NCI-H1105 treated with DMSO at 0.1 percent for 48 hours (cell line): ENCODE results near the gene RCC1.
"Not testable (repeated sequence)": the region's sequence is repeated elsewhere in the genome, so short reads cannot be mapped to it uniquely, and the experiment has no call there.

Experiments
- DNase-seq: peaks from one replicate; lab custom pipeline; 2025; lab: John Stamatoyannopoulos, UW

The RCC1 gene

GRCh38 chr1:28510970-28511440 is 5.2 kb downstream of the RCC1 start:
- DNase-seq, result no peak

GRCh38 chr1:28512058-28512611 is 6.3 kb downstream of the RCC1 start:
- no peak for DNase-seq

- not testable (repeated sequence) for DNase-seq
Observed at GRCh38 chr1:28514445-28514933, 8.6 kb downstream of the RCC1 start.

- DNase-seq, result no peak
Observed at GRCh38 chr1:28516518-28516956, 10.7 kb downstream of the RCC1 start.

GRCh38 chr1:28517649-28517999 is 11.8 kb downstream of the RCC1 start:
- DNase-seq, result no peak

DNA sequence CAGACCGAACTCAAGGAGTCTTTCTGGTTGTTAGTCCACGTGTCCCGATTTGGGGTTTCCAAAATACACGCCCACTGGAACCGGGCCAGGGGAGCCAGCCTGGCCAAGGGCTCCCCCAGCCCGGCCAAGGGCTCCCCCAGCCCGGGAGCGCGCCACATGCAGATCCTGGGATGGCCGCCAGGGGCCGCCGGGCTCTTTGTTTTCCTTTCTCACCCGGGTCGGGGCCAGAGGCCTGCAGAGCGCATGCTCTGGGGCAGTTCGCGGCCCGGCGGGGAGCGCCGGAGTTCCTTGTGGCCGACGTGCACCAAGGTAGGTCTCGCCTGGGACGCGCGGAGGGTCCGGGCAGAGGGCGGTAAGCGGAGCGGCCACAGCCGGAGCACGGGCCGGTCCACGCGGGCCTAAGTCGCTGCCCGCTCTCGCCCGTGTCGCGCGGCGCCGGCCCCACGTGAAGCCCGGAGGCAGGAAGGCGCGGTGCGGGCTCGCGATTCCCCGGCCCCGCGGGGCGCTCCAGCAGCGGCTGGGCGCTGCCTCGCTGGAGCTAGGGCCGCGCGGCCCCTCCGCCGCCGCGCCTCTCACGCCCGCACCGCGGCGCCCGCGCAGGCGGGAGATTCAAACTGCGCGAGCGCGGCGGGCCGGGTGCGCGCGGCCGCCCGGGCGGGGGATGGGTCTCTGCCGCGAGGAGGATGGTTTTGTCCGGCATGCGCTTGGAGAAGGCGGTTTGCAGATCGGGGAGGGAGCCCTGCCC is 12.3 kb downstream of the RCC1 start:
- peak; percentile 88 for DNase-seq

DNA sequence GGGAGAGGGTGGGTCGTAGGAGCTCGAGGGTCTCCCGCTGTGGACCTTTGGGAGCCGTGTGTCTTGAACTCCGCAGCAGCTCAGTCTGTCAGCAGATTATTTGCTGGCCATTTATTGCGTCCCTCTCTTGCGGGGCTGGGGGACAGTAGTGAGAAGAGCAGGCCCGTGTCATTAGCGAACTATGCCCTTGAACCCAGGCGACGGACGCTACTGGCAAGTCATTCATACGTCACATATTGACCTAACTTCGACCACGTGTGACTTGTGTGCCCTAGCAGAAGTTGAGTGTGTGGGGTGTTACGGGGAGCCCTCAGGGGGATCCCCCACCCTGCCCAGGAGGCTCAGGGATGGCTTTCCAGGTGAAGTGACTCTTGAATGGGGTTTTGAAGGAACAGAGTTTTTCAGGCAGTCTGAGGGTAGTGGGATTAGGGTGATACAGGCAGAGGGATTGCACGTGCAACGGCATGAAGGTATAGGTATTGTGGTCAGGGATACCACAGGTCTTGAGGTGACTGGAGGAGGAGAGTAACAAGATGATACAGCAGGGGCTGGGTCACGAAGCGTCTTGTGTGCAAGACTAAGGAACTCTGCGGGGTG is 13.0 kb downstream of the RCC1 start:
- DNase-seq, result peak; percentile 41

DNA sequence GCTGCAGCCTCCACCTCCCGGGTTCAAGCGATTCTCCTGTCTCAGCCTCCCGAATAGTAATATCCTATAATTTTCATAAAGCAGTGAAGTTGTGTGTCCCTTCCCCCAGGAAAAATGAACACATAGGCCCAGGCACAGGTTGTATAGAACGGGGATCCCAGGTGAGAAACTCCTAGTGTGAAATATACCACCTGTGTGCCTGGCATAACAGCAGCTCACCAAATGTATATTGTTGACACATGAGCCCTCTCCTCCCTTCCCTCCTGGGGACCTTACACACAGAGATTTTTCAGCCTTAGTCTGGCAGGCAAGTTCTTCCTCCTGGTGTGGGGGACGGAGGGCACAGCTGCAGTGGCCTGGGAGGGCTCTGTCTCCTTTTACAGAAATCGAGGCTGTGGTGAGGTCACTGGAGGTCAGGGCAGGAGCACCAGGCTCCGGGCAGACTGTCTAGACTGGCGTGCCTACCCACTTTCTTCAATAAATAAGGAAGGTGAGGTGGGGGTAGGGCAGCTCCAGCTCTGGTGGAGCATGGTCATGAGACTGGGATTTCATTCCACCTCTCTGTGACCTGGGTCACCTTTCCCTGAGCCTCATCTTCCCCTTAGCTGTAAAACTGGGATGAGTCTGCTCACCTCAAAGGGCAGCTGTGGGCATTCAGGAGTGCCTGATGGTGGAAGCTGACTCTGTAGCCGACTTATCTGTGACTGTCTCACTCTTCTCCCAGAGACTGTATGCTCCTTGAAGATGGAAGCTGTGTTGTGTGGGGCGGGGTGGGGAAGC is 14.3 kb downstream of the RCC1 start:
- DNase-seq, result no peak

DNA sequence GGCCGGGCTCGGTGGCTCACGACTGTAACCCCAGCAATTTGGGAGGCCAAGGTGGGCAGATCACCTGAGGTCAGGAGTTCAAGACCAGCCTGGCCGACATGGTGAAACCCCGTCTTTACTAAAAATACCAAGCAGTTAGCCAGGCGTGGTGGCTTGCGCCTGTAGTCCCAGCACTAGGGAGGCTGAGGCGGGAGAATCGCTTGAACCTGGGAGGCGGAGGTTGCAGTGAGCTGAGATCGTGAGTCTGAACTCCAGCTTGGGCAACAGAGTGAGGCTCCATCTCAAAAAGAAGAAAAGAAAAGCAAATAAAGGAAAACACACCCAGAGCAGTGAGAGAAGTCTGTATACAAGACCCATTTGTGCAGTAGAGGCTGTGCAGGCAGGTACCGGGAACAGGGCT is 15.0 kb downstream of the RCC1 start:
- DNase-seq, result not testable (repeated sequence)

DNA sequence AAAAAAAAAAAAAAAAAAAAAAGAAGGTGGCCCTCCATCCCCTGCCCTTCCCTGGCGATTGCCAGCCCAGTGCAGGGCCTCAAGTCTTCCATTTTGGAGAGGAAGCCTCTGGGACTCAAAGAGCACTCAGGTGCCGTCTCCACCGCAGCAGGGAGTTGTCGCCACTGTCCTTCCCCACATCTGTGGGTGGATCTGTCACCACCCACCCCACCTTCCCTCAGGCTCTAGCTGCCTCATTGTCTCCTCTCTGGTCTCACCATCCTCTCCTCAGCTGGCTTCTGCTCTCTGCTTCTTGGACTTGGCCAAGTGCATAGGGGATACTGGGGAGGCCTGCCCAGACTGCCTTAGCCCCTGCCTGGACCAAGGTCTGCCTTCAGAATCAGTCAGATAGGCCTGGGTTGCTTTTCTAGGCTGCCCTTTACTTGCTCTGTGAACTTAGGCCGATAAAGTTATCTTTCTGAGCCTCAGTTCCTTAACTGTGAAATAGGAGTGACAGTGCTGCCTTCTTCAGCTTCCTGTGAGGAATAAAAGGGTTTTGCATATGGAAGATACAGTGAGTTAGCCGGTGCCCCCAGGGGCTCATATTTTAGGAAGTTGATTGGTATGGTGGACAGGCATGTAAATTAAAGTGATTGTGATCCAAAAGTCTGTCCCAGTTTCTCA is 15.8 kb downstream of the RCC1 start:
- no peak for DNase-seq

DNA sequence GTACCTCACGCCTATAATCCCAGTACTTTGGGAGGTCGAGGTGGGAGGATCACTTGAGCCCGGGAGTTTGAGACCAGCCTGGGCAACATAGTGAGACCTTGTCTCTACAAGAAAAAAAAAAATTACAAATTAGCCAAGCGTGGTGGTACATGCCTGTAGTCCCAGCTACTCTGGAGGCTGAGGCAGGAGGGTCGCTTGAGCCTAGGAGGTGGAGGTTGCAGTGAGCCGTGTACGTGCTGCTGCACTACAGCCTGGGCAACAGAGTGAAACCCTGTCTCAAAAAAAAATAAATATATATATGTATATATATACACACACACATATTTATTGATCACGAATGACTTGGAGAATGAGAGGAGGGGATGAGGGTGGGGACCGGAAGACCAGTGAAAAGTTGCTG is 16.7 kb downstream of the RCC1 start:
- DNase-seq, result not testable (repeated sequence)

GRCh38 chr1:28525002-28525642 is 19.3 kb downstream of the RCC1 start:
- DNase-seq, result not testable (repeated sequence)

GRCh38 chr1:28526886-28527285 is 21.0 kb downstream of the RCC1 start:
- no peak for DNase-seq

GRCh38 chr1:28530456-28530855 is 24.6 kb downstream of the RCC1 start:
- no peak for DNase-seq

GRCh38 chr1:28534671-28535070 is 28.8 kb downstream of the RCC1 start:
- DNase-seq, result no peak

GRCh38 chr1:28535180-28535579 is 29.3 kb downstream of the RCC1 start:
- DNase-seq, result no peak

GRCh38 chr1:28537457-28538199 is 31.8 kb downstream of the RCC1 start:
- no peak for DNase-seq

DNA sequence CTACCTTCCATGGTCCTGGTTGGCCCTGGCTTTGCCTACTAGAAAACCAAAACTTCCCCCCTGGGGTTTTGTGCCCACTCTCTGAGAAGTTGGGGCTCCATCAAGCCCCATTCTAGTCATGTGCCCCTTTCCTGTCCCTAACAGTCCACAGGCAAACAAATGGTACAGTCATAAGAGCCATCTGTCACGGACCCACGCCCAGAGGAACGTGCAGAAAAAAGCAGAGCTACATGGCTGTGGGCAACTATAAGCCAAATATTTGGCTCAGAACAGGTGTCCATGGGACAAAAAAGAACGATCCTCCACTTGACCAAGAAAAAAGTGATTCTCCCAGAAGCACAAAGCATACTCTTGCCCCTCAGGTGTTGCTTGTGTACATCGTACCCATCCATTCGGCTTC is 32.4 kb downstream of the RCC1 start:
- no peak for DNase-seq

DNA sequence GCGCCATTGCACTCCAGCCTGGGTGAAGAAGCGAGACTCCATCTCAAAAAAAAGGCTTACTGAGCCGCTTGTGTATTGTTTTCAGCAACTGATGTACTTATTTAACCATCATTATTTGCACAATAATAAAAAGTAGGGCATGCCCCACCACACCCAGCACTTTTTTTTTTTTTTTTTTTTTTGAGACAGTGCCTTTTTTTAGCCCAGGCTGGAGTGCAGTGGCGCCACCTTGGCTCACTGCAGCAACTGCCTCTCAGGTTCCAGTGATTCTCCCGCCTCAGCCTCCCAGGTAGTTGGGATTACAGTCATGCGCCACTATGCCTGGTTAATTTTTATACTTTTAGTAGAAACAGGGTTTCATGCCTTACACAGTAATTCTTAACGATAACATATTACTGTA is 34.8 kb downstream of the RCC1 start:
- DNase-seq, result no peak

DNA sequence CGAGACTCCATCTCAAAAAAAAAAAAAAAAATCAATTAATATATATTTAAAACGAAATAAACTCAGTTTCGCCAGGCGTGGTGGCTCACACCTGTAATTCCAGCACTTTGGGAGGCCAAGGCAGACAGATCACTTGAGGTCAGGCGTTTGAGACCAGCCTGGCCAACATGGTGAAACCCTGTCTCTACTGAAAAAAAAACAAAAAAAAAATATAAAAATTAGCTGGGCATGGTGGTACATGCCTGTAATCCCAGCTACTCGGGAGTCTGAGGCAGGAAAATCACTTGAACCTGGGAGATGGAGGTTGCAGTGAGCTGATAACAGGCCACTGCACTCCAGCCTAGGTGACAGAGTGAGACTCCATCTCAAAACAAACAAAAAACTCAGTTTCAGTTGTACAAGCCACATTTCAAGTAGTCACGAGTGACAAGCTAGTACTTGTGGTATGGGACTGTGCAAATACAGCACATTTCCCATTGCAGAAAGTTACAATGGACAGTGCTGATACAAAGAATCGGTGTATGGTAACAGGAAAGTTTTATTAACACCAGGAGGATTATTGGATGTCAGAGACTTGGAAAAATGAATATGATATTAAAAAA is 35.7 kb downstream of the RCC1 start:
- not testable (repeated sequence) for DNase-seq
